Activated CD8-positive, alpha-beta memory T cell treated with anti-CD3 and anti-CD28 coated beads, Interleukin-2, amount 50 U/mL, for 4 hours (primary cell): ENCODE data around the gene OBSL1.

Source experiments
- DNase-seq: peaks from one replicate; pipeline ENCODE4 v3.0.0-alpha.2; 2020

Gene OBSL1

GRCh38 chr2:219596954-219597551 lies 25.7 kb upstream of the OBSL1 start:
- DNase-seq: no peak

GRCh38 chr2:219595256-219595655 lies 23.9 kb upstream of the OBSL1 start:
- no peak for DNase-seq

GRCh38 chr2:219593154-219593553 lies 21.8 kb upstream of the OBSL1 start:
- no peak for DNase-seq

DNA sequence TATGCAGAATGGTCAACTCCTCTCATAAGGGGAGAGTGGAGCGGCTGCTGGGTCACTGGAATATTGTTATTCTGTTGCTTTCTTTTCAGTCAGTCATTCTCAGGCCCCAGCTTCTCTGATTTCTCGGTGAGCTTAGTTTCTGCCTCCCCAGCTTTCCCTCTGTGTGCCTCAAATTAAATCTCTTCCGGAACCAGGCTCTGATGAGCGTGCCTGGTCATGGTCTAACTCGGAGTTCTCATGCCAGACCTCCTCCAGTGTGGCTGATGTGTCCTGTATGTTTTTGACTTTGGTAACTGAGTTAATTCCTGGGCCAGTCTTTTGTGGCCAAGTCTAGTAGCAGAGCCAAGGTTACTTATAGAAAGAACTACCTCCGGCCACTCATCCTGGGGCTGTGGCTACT lies 21.4 kb upstream of the OBSL1 start:
- no peak for DNase-seq

GRCh38 chr2:219591091-219591490 lies 19.8 kb upstream of the OBSL1 start:
- DNase-seq: no peak

- no peak for DNase-seq
Observed at GRCh38 chr2:219581346-219581745, 10.0 kb upstream of the OBSL1 start.

- no peak for DNase-seq
Observed at GRCh38 chr2:219578811-219579613, 7.7 kb upstream of the OBSL1 start.

- no peak for DNase-seq
Observed at GRCh38 chr2:219576505-219577388, 5.4 kb upstream of the OBSL1 start.

GRCh38 chr2:219575566-219576504 lies 4.5 kb upstream of the OBSL1 start:
- no peak for DNase-seq

- DNase-seq: no peak
Observed at GRCh38 chr2:219574484-219575311, 3.4 kb upstream of the OBSL1 start.

- no peak for DNase-seq
Observed at GRCh38 chr2:219573166-219573565, 1.8 kb upstream of the OBSL1 start.

DNA sequence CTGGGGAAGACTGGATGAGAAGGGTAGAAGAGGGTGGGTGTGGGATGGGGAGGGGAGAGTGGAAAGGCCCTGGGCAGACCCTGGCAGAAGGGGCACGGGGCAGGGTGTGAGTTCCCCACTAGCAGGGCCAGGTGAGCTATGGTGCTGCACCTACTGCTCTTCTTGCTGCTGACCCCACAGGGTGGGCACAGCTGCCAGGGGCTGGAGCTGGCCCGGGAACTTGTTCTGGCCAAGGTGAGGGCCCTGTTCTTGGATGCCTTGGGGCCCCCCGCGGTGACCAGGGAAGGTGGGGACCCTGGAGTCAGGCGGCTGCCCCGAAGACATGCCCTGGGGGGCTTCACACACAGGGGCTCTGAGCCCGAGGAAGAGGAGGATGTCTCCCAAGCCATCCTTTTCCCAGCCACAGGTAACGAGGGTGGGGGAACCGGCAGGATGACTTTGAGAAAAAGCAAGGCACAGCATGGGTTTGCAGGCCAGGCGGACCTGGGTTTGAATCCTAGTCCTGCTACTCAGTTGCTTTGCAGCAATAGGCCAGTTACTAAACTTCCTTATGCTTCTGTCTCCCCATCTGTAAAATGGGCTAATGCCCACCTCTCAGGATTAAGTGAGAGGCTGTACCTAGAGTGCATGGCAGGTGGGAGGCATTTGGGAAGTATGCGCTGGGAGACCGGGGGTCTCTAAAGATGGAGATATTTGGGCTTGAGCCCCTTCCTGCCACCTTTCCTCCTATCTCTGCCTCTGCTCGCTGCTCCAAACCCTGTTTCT lies 1.1 kb upstream of the OBSL1 start, which contains the start of gene INHA:
Gene INHA (plus strand): TSS at position 74 of the 765 bp plus-strand sequence. CDS start 65 bp downstream, at position 139.
- no peak for DNase-seq

GRCh38 chr2:219570924-219571310 lies 422 bp downstream of the OBSL1 start:
- no peak for DNase-seq

GRCh38 chr2:219570194-219570923 lies 980 bp downstream of the OBSL1 start:
- DNase-seq: no peak

- DNase-seq: no peak
Observed at GRCh38 chr2:219569635-219570034, 1.7 kb downstream of the OBSL1 start.

DNA sequence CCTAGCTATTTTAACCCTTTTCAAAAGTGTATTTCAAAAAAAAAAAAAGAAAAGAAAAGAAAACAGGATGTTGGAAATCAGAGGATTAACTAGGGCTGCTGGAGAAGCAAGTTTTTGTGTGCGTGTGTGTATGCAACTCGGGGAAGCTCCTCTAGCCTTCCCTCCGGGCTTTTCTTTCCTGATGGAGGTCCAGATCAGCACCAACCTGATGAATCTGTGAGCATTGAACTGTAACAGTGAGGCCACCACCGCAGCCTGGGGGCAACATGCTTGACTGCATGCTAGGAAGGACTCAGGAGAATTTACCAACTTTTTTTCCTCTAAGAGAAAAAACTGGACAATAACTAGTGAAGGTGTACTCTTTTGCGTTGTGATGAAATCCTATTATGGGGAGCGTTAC lies 2.3 kb downstream of the OBSL1 start:
- DNase-seq: no peak

DNA sequence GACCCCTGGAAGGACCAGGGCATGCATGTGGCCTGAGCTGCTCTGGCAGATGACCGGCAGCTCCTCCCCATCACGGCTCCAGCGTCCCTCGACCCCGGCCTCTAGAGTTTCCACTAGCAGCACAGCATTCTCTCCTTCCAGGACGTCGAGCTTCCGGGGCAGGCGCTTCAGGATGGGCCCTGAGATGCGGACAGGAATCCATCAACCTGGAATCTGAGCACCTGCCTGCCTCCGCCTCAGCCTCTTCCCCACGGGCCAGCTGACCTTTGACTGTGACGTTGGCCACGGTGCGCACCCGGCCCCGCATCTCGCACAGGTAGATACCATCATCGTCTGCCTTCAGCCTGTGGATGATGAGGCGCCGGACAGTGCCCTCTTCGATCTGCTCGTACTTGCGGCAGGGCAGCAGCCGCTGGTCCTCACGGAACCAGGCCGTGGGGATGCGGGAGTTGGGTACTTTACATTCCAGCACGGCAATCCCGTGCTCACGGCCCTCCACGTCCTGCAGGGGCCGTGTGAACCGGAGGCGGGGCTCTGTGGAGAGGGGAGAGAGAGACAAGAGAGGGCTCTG lies 3.5 kb downstream of the OBSL1 start:
- no peak for DNase-seq

GRCh38 chr2:219567131-219567530 lies 4.2 kb downstream of the OBSL1 start:
- DNase-seq: no peak

- no peak for DNase-seq
Observed at GRCh38 chr2:219566640-219567039, 4.7 kb downstream of the OBSL1 start.
